Fibroblast of pulmonary artery (primary cell): ENCODE data around the gene NAALADL1.

Source experiments
- DNase-seq: peaks from one replicate; pipeline ENCODE4 v3.0.0-alpha.2; 2010; ENCODE audit warnings: low read depth
- H3K4me3 ChIP-seq: replicated peaks from 2 replicates; pipeline ENCODE4 v1.5.1; 2011; ENCODE audit warnings: low read depth, mild to moderate bottlenecking, control low read depth, low read length, moderate library complexity
- CTCF ChIP-seq: IDR thresholded peaks from 2 replicates; pipeline ENCODE4 v1.5.1; 2011; ENCODE audit warnings: mild to moderate bottlenecking, control low read depth, low read length, inconsistent platforms; ENCODE audit errors: missing control alignments

NAALADL1 gene

GRCh38 chr11:65087827-65088226 lies 29.5 kb upstream of the NAALADL1 start:
- no peak for DNase-seq
- H3K4me3 ChIP-seq = no peak overlapping the region
- TF ChIP-seq CTCF = no peak

- DNase-seq = no peak
- no peak overlapping the region for H3K4me3 ChIP-seq
- no peak for TF ChIP-seq CTCF
These were observed 28.9 kb upstream of the NAALADL1 start for GRCh38 chr11:65087216-65087615.

GRCh38 chr11:65086809-65087208 lies 28.5 kb upstream of the NAALADL1 start:
- DNase-seq = no peak
- TF ChIP-seq CTCF = no peak
- H3K4me3 ChIP-seq = no peak overlapping the region

GRCh38 chr11:65085446-65085845 lies 27.1 kb upstream of the NAALADL1 start:
- H3K4me3 ChIP-seq = no peak overlapping the region
- TF ChIP-seq CTCF = no peak
- DNase-seq = no peak

- TF ChIP-seq CTCF = no peak
- H3K4me3 ChIP-seq = peak overlapping the region; percentile 92
- no peak for DNase-seq
These were observed 26.4 kb upstream of the NAALADL1 start for GRCh38 chr11:65084598-65085375.

- peak; percentile 97 for DNase-seq
- H3K4me3 ChIP-seq = peak within 1 kb of the TSS; percentile 92
- TF ChIP-seq CTCF = no peak
These were observed 25.7 kb upstream of the NAALADL1 start, which contains the start of the genes CDCA5 and ZFPL1 for GRCh38 chr11:65083834-65084597. Gene CDCA5 (minus strand): TSS chr11:65084040. CDS start chr11:65083978, 62 bp downstream. Gene ZFPL1 (plus strand): TSS chr11:65084222. CDS start chr11:65084699, 477 bp downstream.
